HG02798 (cell line): ENCODE data around the gene PRAC2.

Source experiments
- ATAC-seq: cut with Tn5 transposase; IDR thresholded peaks from one replicate; pipeline ENCODE4 v1.9.1; 2021; ENCODE audit warnings: mild to moderate bottlenecking; ENCODE audit not compliant: unreplicated experiment, poor library complexity

PRAC2 gene

DNA sequence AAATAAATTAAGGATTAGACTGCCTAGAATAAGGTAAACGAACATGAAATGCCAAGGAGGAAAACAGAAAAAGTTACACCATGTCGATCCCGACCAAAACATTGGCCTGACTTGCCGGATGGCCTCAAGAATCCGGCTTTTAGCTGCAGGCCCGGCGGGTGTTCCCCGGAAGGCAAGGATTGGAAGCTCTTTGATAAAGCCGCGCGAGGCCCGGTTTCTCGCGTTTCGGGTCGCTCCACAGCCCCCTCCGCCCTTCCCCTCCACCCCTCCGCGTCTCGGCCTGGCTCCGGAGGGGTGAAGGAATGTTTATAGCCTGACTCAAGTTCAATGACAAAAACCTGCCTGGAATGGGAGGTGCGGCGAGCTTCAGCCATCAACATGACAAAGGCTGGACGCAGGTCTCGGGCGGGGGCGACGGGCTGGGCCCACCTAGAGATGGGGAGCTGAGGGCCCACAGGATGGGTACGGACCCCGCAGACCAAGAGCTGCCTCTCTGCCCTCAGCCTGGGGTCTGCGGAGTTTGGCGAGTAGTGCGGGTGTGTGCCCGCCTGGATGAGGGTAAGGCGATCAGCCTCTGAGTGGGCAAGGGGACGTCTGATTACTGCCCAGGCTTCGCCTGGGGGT is 3.2 kb upstream of the PRAC2 start:
- no peak for ATAC-seq

DNA sequence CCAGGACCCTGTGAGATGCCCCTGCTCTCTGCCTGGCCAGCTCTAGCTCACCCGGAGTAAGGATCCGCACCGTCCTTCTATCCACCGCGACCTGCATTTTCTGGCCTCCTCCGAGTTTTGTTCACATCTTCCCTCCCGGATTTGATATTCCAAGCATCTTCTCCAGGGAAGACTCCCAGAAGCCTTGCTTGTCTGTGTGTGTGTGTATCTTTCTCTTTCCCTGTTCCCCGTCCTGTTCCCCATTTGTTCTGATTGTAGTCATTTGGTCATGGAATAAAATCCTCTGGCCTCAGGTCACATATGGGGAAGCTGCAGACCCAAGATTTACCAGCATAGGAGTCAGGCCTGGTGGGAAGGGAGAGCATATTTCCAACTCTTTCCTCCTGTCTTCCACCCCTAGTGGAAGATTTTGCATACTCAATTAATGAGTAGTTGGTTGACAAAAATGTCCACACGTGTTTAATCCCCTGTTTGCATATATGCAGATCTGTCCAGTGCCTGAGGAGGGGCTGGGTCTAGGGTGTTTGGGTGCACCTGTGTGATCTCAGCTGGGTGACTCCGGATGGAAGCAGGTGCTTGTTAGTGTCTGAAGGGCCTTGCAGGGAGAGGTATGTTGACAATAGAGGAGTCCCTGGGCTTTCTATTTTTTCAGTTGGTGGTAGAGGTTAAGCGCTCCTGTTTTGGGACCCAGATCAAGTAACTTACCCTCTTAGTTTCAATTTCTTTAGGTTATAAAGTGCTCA is 2.5 kb upstream of the PRAC2 start:
- ATAC-seq, result no peak

DNA sequence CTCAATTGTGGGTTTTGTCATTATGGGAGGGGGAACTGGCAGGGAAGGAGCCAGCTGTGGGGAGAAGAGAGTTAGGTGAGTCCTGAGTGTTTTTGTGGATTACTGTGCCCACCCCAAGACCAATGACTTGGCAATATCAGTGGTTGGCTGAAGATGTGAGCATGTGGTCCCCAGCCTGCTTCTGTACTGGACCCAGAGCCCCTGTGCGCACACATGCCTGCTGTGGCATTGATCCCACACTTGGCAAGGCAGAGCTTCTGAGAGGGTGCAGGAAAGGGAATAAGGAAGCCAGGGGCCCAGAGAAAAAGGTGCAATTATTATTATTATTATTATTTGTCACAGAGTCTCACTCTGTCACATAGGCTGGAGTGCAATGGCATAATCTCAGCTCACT is 2.0 kb upstream of the PRAC2 start:
- no peak for ATAC-seq

DNA sequence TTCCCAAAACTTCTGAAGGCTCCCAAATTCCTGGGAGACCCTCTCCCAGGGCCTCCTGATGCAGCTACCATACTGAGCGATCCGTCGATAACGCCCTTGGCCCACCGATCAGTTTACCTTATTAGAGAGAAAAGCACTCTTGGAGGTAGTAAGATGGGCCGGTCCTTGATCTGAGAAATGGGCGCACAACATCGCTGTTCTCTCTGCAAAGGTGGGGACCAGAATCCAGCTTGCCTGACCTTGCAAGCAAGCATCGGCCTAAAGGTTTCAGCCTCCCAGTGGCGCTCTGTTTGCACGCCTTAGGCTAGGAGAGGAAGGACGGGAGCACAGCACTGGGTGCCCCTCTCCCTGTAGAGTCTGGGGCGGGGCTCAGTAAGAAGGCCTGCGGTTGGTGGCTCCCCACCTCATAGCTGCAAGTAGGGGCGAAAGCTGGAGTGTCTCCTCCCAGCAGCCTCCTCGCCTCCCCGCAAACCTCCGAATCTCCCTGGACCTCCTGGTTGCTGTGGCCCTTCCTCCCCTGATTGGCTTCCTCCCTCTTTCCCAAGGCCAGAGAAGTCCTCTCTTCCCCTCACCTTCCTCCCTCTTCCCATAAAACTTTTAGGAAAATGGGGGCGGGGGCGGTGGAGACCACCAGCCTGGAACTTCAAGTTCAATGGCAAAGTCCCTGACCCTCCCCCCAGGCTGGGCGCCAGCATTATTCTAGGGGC is 631 bp upstream of the PRAC2 start, which contains the start of gene PRAC1:
Gene PRAC1, minus strand, starts transcription at position 318 of the 707 bp plus-strand sequence. Its CDS starts 126 bp downstream, at position 192.
- ATAC-seq, result no peak

DNA sequence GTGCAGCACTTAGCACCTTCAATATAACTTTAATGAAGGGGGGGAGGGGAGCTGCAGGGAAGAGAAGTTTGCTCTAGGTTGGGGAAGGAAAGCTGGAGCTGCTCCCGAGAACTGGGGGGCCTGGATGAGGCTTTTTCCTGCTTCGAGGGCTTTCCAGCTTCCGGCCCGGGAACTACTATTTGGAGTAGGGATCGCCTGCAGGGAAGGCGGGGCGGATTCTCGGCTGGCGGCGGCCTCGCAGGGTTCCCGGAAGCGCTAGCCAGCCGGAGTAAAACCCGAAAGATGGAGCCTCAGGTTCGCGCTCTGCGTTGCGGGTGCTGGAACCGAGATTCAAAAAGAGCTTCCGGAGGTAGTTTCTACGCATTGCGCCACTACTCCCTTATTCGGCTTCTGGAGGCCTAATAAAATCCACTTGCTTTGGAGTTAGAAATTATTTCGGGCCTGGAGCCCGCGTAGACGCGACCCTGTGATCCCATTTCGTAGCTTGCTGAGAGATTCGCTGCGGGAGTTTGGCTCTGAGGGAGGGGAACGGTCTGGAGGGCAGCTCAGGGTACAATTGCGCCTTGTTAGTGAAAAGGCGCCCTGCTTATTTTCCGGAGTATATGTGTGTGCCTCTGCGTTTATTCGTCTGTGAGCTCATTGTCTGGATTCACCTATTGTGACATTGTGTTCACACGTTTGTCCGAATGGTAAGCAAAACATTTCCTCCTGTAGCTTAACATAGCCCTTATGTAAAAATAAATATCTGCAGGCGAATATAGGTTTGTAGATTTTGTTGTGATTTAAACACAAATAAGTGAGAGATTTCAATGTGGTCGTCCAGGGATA is 652 bp downstream of the PRAC2 start:
- ATAC-seq, result no peak

DNA sequence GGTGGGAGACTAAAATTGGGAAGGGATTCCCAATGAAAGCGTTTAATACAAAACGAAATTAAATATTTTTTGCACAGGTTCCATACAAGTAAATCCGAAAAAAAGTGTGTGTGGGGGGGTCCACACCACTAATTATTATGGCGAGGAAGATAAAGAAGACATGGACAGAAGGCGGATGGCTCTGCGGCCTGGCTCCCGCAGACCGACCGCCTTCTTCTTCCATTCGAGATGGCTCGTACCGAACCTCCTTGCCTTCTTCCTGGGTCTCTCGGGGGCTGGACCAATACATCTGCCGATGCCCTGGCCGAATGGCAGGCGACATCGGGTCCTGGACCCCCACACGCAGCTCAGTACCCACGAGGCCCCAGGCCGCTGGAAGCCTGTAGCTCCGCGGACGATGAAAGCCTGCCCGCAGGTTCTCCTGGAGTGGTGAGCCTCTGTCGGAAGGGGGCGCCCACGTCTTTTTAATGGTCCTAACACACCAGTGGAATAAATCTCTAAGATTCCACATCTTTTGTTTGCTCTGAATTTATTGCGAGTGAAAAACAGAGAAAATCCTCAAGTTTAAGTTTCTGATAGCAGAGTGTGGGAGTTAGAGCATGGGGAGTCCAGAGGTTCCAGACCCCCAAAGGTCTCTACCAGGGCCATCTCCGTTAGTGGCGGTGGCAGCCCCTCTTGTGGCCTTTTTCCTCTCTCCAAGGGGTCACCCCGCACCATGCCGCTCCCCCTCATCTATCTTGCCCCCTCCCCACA is 1.4 kb downstream of the PRAC2 start:
- peak; percentile 50 for ATAC-seq

DNA sequence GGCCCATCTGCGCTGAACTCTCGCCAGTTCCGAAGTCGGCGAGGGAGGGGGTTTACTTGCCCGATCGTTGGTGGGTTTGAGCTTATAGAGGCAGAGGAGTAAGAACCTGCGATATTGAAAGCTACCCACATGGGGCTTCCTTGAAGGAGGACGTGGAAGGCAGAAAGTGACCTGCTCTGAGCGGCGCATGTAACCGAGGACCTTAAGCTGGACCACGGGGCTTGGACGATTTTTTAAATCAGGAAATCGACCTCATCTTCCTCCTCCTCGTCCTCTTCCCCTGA is 2.0 kb downstream of the PRAC2 start:
- ATAC-seq, result no peak

DNA sequence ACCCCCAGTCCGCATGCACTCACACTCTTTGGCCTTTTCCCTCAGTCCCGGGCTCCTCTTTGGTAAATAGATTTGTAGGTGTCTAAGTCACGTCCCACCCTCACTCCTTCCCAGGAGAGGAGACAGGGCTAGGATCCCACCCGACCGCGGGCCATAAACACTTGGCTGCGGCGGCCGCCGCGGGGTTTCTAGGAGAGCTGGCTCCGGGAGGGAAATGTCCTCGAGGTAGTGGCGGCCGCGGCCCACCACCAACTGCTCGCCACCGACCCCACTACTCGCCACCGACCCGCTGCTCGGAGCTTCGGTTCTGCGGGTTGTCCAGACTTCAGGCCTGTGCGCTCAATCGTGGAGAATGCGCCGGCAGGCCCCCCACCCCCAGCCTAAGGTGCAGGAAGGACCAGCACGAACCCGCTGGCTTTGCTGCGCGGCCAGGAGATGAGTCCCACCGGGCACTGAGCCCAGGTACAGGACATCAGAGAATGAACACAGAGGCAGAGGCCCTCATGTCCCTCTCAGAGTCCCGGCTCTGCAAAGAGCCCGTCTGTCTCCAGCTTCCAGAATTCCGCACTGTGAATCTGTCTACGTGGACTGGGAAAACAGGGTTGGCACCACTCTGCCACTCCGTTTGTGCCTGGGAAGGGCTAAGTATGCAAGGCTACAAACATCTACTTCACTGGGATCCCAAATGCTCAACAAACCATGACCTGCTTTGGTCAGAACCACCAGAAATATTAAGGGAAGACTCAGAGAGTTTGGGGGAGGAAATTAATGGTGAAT is 2.5 kb downstream of the PRAC2 start:
- ATAC-seq, result no peak

DNA sequence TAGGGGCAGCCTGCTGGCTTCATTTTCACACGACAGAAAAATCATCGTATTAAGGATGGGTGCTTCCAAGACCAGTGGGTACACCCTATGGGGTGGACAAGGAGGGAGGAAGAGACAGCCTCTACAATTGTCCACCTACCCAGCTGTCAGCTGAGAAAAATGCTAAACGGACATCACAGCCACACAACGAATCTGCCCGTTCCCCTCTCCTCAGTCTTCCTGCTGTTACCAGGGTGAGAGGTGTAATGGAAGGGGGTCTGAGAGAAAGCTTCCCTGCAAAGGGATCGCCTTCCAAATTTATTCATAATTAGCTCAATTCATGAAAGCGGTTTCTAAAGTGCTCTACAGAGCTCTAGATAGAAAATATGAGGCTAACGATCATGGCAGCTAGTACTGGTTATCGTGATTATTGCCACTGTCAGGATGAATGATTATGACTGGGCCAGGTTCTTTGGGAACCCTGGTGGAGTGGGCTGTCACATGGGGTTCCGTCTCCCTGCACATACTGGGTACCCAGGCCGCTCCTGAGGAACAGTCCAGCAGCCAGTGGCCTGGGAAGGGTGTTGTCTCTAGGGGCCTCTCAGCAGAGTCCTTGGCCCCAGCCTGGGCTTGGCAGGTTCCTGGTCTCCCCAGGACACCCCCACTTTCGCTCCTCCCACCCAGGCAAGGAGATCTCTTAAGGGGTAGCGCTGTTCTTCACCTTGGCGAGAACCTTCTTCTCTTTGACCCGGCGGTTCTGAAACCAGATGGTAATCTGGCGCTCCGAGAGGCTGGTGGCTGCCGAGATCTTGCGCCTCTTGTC is 3.3 kb downstream of the PRAC2 start:
- no peak for ATAC-seq

DNA sequence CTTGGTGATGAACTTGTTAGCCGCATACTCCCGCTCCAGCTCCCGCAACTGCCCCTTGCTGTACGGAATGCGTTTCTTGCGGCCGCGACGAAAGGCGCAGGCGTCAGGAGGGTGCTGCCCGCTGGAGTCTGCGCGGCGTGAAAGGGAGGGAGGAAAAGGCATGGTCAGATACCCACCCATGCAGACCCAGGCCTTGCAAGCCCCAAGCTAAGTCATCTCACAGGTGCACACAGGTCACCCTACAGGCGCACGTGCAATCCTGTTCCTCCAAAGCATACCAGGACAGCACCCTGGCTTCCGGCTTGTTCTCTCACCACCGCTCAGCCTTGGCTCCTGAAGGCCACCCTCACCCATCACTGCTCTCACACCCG is 3.9 kb downstream of the PRAC2 start:
- ATAC-seq, result no peak

DNA sequence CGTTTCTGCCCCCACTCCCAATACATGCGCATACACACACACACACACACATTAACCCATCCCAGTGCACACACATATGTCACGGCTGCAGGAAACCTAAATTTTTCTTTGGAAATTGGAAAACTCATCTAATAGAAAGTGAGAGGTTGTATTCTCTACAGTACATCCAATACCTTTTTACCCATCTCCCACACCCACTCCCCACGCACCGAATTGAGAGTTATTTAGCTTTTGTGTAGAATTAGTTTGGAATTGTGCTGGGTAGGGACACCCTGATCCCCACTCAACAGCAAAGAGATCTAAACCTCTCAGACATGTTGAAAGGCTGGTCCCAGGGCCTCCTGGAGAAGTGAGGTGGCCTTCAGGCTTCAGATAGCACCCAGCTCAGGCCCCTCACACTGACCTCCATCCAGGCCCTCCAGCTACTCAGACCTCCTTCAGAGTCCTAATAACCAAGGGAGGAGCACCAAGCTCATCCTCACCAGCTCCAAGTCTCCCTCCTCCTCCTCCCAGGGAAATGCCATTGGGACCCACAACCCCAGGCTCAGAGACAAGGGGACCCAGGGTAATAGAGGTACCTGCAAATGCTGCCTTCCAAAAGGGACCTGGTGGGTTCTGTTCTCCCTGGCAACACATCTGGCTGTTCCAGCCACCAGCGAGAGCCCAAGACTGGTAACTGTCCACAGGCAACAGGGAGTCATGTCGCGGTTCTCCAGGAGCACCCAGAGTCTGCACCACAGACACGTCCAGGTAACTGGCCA is 4.6 kb downstream of the PRAC2 start:
- no peak for ATAC-seq

DNA sequence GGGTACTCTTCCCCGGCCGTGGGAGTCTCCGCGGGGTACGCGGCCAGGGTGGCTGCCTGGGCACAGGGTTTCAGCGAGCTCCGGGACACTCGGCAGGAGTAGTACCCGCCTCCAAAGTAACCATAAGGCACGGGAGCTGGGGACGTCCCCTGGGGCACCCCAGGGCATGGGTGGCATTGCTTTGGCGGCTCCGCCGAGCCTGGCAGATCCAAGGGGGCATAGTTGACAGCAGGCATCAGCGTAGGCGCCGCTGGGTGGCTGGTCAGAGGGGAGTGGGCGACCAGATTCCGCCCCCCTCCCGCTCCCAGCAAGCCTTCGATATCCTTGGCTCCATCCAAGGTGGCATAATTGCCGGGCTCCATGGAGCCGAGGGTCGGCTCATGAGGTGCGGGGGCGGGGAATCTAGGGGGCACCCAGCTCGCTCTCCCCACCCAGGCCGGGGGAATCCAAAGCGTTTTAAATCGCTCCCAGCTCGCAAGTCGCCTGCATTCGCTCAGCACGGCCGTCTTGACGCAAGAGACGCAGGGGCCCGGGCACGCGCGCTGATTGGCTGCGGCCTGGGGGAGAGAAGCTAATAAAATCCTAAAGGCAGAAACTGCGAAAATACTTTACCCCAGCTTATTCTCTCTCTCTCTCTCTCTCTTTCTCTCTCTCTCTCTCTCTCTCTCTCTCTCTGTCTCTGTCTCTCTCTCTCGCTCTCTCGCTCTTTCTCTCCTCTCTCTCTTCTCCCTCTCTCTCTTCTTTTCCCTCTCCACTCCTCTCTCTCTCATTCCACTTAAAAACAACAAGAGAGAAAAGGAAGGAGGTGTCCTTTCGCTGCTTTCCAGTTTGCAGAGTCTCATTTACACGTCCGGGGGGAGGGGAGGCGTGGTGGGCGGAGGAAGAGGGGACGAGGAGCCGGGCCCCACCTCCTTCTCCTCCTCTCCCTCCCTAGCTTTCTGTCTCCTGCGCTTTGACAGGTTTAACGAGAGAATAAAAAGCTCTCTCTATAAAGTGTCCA is 5.5 kb downstream of the PRAC2 start, which contains the start of gene HOXB13:
Gene HOXB13, minus strand, starts transcription at position 519 of the 1,000 bp plus-strand sequence. Its CDS starts 157 bp downstream, at position 362.
- no peak for ATAC-seq

DNA sequence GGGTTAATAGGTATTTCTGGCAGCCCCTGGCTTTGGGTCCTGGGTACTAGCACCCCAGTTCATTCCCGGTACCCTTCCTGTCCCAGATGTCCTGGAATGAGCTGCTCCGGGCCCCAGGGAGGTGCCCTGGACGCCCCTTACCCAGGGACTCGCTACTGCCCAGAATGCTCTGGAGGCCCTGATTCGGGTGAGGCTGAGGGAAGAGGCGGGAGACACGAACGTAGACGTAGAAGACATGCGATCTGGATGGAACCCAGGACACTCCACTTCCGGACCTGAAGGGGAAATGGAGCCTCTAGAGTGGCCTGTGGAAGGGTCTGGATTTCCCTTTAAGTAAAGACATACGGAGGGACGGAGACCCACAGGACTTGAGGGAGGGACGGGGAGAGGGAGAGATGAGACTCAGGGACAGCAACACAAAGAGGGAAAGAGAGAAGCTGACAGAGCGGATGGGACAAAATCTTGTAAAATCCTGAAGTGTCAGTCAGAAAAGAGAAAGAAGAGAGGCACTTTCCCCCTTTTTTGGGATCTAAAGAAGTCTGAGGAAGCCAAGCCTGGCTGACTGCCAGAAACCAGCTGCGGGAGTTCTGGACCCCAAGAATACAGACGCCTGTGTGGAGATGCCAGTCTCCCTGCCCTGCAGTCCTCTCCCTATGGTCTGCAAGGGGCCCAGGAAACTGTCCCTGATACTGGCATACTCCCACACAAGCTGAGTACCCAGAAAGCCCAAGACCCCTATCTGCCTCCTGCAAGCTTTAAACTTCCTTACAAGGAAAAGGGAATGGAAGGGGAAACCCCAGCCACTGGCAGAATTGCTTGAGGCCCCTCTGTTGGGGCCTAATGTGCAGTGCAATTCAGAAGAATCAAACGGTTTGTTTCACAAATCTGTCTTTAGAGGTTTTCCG is 6.6 kb downstream of the PRAC2 start:
- ATAC-seq, result no peak

DNA sequence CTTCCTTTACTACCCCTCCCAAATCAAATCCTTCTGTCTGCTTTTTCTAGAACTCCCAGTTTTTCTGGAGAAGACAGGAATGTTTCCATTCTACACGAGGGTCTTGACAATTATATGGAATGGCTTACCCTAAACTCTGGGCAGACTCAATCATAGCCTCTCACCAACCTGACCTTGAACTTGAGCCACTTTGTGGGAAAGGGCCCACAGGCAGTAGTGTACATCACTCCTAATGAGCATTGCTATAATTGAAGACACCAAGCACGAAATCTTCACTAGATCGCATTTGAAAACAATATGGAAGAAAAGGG is 7.2 kb downstream of the PRAC2 start:
- no peak for ATAC-seq

DNA sequence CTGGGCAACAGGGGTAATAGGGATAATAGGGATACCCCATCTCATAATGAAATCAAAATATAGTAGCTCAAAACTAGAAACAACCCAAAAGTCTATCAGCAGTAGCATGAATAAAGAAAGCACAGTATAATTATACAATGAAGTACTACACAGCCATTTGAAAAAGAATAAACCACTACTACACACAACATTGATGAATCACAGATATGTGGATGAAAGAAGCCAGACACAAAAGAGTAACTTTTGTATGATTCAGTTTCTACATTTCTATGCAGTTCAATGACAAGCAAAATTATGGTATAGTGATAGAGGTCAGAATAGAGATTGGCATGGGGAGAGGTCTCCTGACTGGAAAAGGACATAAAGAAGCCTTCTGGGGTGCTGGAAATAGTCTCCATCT is 8.4 kb downstream of the PRAC2 start:
- no peak for ATAC-seq
